ENCODE results near the gene ALK. TPM values are rescaled to one million over a fixed set of nuclear protein-coding genes. Genes with fewer than 3 reads are reported as not detected.

The ALK gene
- total and polyA plus RNA-seq, 2 donors, result 0.19 to 0.21 TPM

- no peaks in the 10 kb centered on the region for H3K9me3 ChIP-seq (ENCODE audit: control insufficient read depth in 2 of 2, insufficient read depth in 1 of 2, low read length in 1 of 2)
- WGBS, result 97% methylated on average over 3 of the region's 3 CpGs
- DNase-seq (ENCODE audit: low read depth in 6 of 9, low spot score in 9 of 9), result no peak
- no peaks in the 10 kb centered on the region for H3K4me1 ChIP-seq (ENCODE audit: control insufficient read depth in 2 of 2, insufficient read depth in 2 of 2, low read length in 2 of 2)
- H3K36me3 ChIP-seq (ENCODE audit: control insufficient read depth in 2 of 2, insufficient read depth in 2 of 2, low read length in 1 of 2), result no peaks in the 10 kb centered on the region
- H3K27me3 ChIP-seq (ENCODE audit: control insufficient read depth in 2 of 2, insufficient read depth in 1 of 2, low read length in 1 of 2), result no peaks in the 10 kb centered on the region
- no peak overlapping the region for H3K27ac ChIP-seq (ENCODE audit: low read depth in 1 of 2, low read length in 1 of 2)
- H3K4me3 ChIP-seq (ENCODE audit: low read length in 2 of 2), result no peak overlapping the region
Observed at GRCh38 chr2:29375843-29376242, 545.5 kb downstream of the ALK start.

GRCh38 chr2:29374823-29375222, 546.6 kb downstream of the ALK start:
- 96% methylated on average over 5 of the region's 5 CpGs for WGBS
- no peaks in the 10 kb centered on the region for H3K9me3 ChIP-seq (ENCODE audit: control insufficient read depth in 2 of 2, insufficient read depth in 1 of 2, low read length in 1 of 2)
- H3K27ac ChIP-seq (ENCODE audit: low read depth in 1 of 2, low read length in 1 of 2), result no peak overlapping the region
- no peaks in the 10 kb centered on the region for H3K4me1 ChIP-seq (ENCODE audit: control insufficient read depth in 2 of 2, insufficient read depth in 2 of 2, low read length in 2 of 2)
- no peaks in the 10 kb centered on the region for H3K27me3 ChIP-seq (ENCODE audit: control insufficient read depth in 2 of 2, insufficient read depth in 1 of 2, low read length in 1 of 2)
- no peak for DNase-seq (ENCODE audit: low read depth in 6 of 9, low spot score in 9 of 9)
- no peaks in the 10 kb centered on the region for H3K36me3 ChIP-seq (ENCODE audit: control insufficient read depth in 2 of 2, insufficient read depth in 2 of 2, low read length in 1 of 2)
- H3K4me3 ChIP-seq (ENCODE audit: low read length in 2 of 2), result no peak overlapping the region

GRCh38 chr2:29373870-29374269, 547.5 kb downstream of the ALK start:
- Histone ChIP-seq H3K4me3 (ENCODE audit: low read length in 2 of 2) (no peak overlapping the region), H3K4me1 (ENCODE audit: control insufficient read depth in 2 of 2, insufficient read depth in 2 of 2, low read length in 2 of 2) (no peaks in the 10 kb centered on the region), H3K27me3 (ENCODE audit: control insufficient read depth in 2 of 2, insufficient read depth in 1 of 2, low read length in 1 of 2) (no peaks in the 10 kb centered on the region), H3K36me3 (ENCODE audit: control insufficient read depth in 2 of 2, insufficient read depth in 2 of 2, low read length in 1 of 2) (no peaks in the 10 kb centered on the region), H3K9me3 (ENCODE audit: control insufficient read depth in 2 of 2, insufficient read depth in 1 of 2, low read length in 1 of 2) (no peaks in the 10 kb centered on the region), H3K27ac (ENCODE audit: low read depth in 1 of 2, low read length in 1 of 2) (no peak overlapping the region)
- WGBS, result 99% methylated on average over 3 of the region's 3 CpGs
- no peak for DNase-seq (ENCODE audit: low read depth in 6 of 9, low spot score in 9 of 9)

- Histone ChIP-seq H3K9me3 (ENCODE audit: control insufficient read depth in 2 of 2, insufficient read depth in 1 of 2, low read length in 1 of 2) (no peaks in the 10 kb centered on the region), H3K27ac (ENCODE audit: low read depth in 1 of 2, low read length in 1 of 2) (no peak overlapping the region), H3K4me3 (ENCODE audit: low read length in 2 of 2) (no peak overlapping the region), H3K4me1 (ENCODE audit: control insufficient read depth in 2 of 2, insufficient read depth in 2 of 2, low read length in 2 of 2) (no peaks in the 10 kb centered on the region), H3K27me3 (ENCODE audit: control insufficient read depth in 2 of 2, insufficient read depth in 1 of 2, low read length in 1 of 2) (no peaks in the 10 kb centered on the region), H3K36me3 (ENCODE audit: control insufficient read depth in 2 of 2, insufficient read depth in 2 of 2, low read length in 1 of 2) (no peaks in the 10 kb centered on the region)
- no peak for DNase-seq (ENCODE audit: low read depth in 6 of 9, low spot score in 9 of 9)
- 99% methylated on average over 2 of the region's 2 CpGs for WGBS
Observed at GRCh38 chr2:29372185-29372584, 549.2 kb downstream of the ALK start.

- WGBS, result 82% methylated on average over 5 of the region's 5 CpGs
- no peak for DNase-seq (ENCODE audit: low read depth in 6 of 9, low spot score in 9 of 9)
Observed at GRCh38 chr2:29370581-29371125, 550.7 kb downstream of the ALK start.

GRCh38 chr2:29370173-29370572, 551.2 kb downstream of the ALK start:
- no peaks in the 10 kb centered on the region for H3K36me3 ChIP-seq (ENCODE audit: control insufficient read depth in 2 of 2, insufficient read depth in 2 of 2, low read length in 1 of 2)
- WGBS, result 36% methylated on average over 4 of the region's 4 CpGs
- H3K27ac ChIP-seq (ENCODE audit: low read depth in 1 of 2, low read length in 1 of 2), result no peak overlapping the region
- H3K4me1 ChIP-seq (ENCODE audit: control insufficient read depth in 2 of 2, insufficient read depth in 2 of 2, low read length in 2 of 2), result no peaks in the 10 kb centered on the region
- H3K27me3 ChIP-seq (ENCODE audit: control insufficient read depth in 2 of 2, insufficient read depth in 1 of 2, low read length in 1 of 2), result no peaks in the 10 kb centered on the region
- DNase-seq (ENCODE audit: low read depth in 6 of 9, low spot score in 9 of 9), result no peak
- H3K4me3 ChIP-seq (ENCODE audit: low read length in 2 of 2), result no peak overlapping the region
- H3K9me3 ChIP-seq (ENCODE audit: control insufficient read depth in 2 of 2, insufficient read depth in 1 of 2, low read length in 1 of 2), result no peaks in the 10 kb centered on the region

More at GRCh38 chr2:29370581-29371125, 550.7 kb downstream of the ALK start:
- Histone ChIP-seq H3K36me3 (ENCODE audit: control insufficient read depth in 2 of 2, insufficient read depth in 2 of 2, low read length in 1 of 2) (no peaks in the 10 kb centered on the region), H3K27me3 (ENCODE audit: control insufficient read depth in 2 of 2, insufficient read depth in 1 of 2, low read length in 1 of 2) (no peaks in the 10 kb centered on the region), H3K9me3 (ENCODE audit: control insufficient read depth in 2 of 2, insufficient read depth in 1 of 2, low read length in 1 of 2) (no peaks in the 10 kb centered on the region), H3K4me3 (ENCODE audit: low read length in 2 of 2) (no peak overlapping the region), H3K4me1 (ENCODE audit: control insufficient read depth in 2 of 2, insufficient read depth in 2 of 2, low read length in 2 of 2) (no peaks in the 10 kb centered on the region), H3K27ac (ENCODE audit: low read depth in 1 of 2, low read length in 1 of 2) (no peak overlapping the region)

GRCh38 chr2:29368659-29369040, 552.7 kb downstream of the ALK start:
- no peaks in the 10 kb centered on the region for H3K27me3 ChIP-seq (ENCODE audit: control insufficient read depth in 2 of 2, insufficient read depth in 1 of 2, low read length in 1 of 2)
- no peak overlapping the region for H3K27ac ChIP-seq (ENCODE audit: low read depth in 1 of 2, low read length in 1 of 2)
- H3K4me3 ChIP-seq (ENCODE audit: low read length in 2 of 2), result no peak overlapping the region
- no peak for DNase-seq (ENCODE audit: low read depth in 6 of 9, low spot score in 9 of 9)
- WGBS, result 95% methylated on average over 3 of the region's 3 CpGs
- H3K9me3 ChIP-seq (ENCODE audit: control insufficient read depth in 2 of 2, insufficient read depth in 1 of 2, low read length in 1 of 2), result no peaks in the 10 kb centered on the region
- no peaks in the 10 kb centered on the region for H3K4me1 ChIP-seq (ENCODE audit: control insufficient read depth in 2 of 2, insufficient read depth in 2 of 2, low read length in 2 of 2)
- H3K36me3 ChIP-seq (ENCODE audit: control insufficient read depth in 2 of 2, insufficient read depth in 2 of 2, low read length in 1 of 2), result no peaks in the 10 kb centered on the region

GRCh38 chr2:29367986-29368658, 553.3 kb downstream of the ALK start:
- Histone ChIP-seq H3K27me3 (ENCODE audit: control insufficient read depth in 2 of 2, insufficient read depth in 1 of 2, low read length in 1 of 2) (no peaks in the 10 kb centered on the region), H3K36me3 (ENCODE audit: control insufficient read depth in 2 of 2, insufficient read depth in 2 of 2, low read length in 1 of 2) (no peaks in the 10 kb centered on the region), H3K4me3 (ENCODE audit: low read length in 2 of 2) (no peak overlapping the region), H3K27ac (ENCODE audit: low read depth in 1 of 2, low read length in 1 of 2) (no peak overlapping the region), H3K4me1 (ENCODE audit: control insufficient read depth in 2 of 2, insufficient read depth in 2 of 2, low read length in 2 of 2) (no peaks in the 10 kb centered on the region), H3K9me3 (ENCODE audit: control insufficient read depth in 2 of 2, insufficient read depth in 1 of 2, low read length in 1 of 2) (no peaks in the 10 kb centered on the region)
- 92% methylated on average over 3 of the region's 3 CpGs for WGBS
- no peak for DNase-seq (ENCODE audit: low read depth in 6 of 9, low spot score in 9 of 9)

- WGBS, result 49% methylated on average over 2 of the region's 2 CpGs
- Histone ChIP-seq H3K27me3 (ENCODE audit: control insufficient read depth in 2 of 2, insufficient read depth in 1 of 2, low read length in 1 of 2) (no peaks in the 10 kb centered on the region), H3K36me3 (ENCODE audit: control insufficient read depth in 2 of 2, insufficient read depth in 2 of 2, low read length in 1 of 2) (no peaks in the 10 kb centered on the region)
Observed at GRCh38 chr2:29363111-29363510, 558.3 kb downstream of the ALK start.

More at GRCh38 chr2:29363111-29363510, 558.3 kb downstream of the ALK start:
- DNase-seq (ENCODE audit: low read depth in 6 of 9, low spot score in 9 of 9), result no peak
- no peaks in the 10 kb centered on the region for H3K9me3 ChIP-seq (ENCODE audit: control insufficient read depth in 2 of 2, insufficient read depth in 1 of 2, low read length in 1 of 2)
- no peak overlapping the region for H3K4me3 ChIP-seq (ENCODE audit: low read length in 2 of 2)
- no peak overlapping the region for H3K27ac ChIP-seq (ENCODE audit: low read depth in 1 of 2, low read length in 1 of 2)
- H3K4me1 ChIP-seq (ENCODE audit: control insufficient read depth in 2 of 2, insufficient read depth in 2 of 2, low read length in 2 of 2), result no peaks in the 10 kb centered on the region
